GM20000 (cell line): Measurements from ENCODE around the gene PWWP2B.

Experiments
- DNase-seq: peaks from one replicate; pipeline ENCODE4 v3.0.0; 2012; ENCODE audit warnings: low spot score
- CTCF ChIP-seq: IDR thresholded peaks from 2 replicates; pipeline ENCODE4 v1.5.1; 2012; ENCODE audit warnings: mild to moderate bottlenecking, control low read depth; ENCODE audit errors: extremely low read depth, missing control alignments

PWWP2B gene

DNA sequence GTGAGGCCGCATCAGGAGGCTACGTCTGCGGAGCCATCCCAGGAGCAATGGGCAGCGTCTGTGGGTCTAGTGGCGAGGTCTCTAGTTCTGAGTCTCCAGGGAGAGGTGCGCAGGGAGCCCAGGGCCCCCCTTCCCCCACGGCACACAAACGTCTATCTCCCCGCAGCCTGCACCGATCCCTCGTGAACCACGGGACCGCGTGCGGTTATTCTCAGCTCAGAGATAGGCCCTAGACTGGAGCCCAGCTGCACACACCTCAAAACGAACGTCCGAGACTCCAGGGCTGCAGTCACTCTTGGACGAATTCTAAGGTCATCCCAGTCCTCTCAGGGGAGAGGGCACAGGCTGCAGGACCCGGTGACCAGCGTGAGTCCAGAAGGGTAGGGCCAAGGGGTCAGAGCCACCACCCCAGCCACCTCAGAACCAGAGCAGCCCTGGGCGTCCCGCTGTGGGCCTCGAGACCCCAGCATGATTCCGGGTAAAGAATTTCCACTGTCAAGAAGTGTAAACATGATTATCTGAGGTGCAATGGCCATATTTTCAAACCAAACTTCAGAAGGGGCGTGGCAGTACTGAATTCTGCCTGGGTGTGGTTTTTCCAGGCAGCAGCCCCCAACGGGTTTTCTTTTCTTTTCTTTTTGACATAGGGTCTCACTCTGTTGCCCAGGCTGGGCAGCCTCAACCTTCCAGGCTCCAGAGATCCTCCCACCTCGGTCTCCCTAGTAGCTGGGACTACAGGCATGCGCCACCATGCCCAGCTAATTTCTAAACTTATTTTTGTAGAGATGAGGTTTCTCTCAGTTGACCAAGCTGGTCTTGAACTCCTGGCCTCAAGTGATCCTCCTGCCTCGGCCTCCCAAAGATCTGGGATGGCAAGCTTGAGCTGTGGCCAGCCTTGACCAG, 57.5 kb downstream of the PWWP2B start:
- no peak for TF ChIP-seq CTCF
- no peak for DNase-seq

DNA sequence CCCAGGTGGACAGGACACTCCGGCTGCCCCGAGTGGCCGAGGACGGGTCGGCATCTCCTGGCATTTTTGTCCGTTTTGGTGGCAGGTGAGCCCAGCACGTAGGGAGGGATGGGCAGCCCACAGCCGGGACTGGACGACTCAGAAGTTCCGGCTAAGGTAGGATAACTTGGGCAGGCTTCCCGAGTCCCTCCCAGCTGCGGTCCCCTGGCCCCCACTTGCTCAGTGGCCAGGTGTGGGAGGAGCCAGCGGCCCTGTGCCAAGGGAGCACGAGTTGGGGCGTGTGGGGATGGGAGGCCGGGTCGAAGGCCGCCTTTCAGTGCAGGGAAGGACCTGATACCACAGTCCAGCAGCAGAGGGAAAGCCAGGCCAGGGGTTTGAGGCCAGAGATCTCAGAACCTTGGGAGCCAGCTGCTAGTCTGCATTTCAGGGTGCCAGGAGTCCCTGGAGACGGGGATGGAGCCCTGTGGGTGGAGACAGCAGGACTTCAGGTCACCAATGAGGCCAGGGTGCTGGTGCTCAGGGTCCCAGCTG, 58.5 kb downstream of the PWWP2B start:
- no peak for TF ChIP-seq CTCF
- no peak for DNase-seq

GRCh38 chr10:132455986-132456847, 59.2 kb downstream of the PWWP2B start:
- DNase-seq: no peak
- TF ChIP-seq CTCF: no peak

- no peak for TF ChIP-seq CTCF
- DNase-seq: no peak
Measured at GRCh38 chr10:132456881-132457280, 59.9 kb downstream of the PWWP2B start.

DNA sequence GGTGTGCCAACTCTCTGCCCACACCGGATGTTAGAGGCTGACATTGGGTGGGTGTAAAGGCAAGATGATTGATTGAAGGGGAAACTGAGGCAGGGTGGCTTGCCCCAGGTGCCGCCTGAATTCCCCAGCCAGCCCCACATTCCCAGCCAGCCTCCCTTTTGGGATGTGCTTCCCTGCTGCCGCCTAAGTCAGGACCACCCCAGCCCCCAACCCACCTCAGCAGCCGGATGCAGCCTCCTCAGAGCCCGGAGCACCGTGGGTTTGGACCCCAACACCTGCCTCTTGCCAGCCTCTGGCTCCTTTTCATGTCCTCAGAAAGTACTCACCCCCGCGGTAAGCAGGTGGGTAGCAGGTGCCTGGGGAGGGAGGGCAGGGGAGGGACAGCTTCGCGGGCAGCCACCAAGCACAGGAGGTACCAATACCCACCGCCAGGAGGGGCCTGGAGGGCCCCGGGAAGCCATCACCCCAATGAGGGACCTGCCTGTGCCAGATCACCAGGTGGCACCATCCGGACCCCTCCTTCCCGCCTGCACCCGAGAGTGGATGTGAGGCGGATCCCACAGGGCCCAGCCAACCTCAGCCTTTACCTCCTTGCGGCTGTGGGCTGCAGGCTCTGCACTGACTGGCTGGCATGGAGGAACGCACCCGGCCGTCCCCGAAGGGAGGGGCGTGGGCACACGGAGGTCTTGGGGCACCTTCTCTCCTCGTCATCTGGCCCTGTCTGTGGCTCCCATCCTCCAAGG, 60.5 kb downstream of the PWWP2B start:
- no peak for TF ChIP-seq CTCF
- DNase-seq: no peak

DNA sequence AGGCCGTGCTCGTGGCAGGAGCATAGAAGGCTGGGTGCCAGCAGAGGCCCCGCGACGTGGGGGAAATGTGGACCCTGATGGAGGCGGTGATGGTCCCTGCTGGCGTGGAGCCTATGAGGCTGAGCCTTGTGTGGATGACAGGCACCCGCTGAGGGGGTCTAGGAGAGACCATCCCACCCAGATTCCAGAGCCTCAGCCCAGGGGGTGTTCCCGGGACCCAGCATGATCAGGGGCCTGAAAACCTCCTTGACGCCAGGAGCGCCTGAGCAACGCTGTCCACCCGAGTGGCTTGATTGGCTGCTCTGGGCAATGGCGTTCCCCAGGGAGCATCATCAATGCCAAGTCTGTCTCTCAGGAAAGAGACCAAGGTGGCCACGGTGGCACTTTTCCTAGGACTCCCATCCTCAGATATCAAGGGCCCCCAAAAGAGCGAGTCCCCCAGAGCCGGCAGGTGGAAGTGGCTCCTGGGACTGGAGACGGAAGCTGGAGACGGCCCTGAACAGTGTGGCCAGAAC, 61.1 kb downstream of the PWWP2B start:
- DNase-seq: no peak
- no peak for TF ChIP-seq CTCF
